Measurements from ENCODE around the gene ADORA2A.

ADORA2A gene

DNA sequence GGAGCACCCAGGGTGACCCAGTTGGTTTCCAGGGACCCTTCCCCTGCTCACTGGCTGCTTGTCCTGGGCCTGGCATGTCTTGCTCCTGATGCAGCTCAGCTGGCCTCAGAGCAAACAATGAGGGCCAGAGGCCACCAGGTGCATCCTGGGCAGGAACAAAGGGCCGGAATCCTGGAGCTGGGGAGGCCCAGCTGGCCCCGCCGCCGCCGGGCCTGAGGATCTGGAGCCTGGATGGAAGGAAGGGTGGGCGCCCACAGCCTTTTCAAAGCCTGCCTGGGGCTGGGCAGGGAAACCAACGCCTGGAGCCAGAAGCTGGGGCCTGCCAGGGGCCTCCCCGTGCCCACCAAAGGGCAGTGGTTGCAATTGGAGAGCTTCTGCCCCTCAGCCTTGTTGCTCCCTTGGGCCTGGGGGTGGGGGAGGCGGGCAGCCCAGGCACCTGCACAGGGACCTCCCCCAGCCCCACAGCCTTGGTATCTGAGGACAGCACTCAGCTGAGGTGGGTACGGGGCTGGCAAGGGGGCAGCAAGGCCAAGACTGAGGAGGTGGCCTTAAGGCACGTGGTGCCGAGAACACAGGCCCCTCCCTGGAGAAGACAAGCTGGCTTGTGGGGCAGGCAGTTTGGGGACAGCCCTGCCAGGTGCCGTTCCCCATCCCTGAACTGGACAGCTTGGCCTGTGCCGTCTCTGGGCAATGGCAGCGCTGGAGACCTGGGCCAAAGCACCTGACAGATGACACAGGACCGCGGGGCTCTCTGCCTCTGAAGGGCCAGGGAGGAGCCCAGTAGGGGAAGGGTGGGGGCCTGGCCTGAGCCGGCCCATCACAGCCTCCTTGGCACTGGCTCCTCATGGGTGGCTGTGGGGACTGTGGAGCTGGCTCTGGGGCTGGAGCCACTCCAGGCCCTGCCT lies 7.1 kb upstream of the ADORA2A start:
- DNase-seq = no peak
- peaks cover 0 to 11% (median 0%) of the 10 kb centered on the region in 5 experiments for H3K27me3 ChIP-seq (replicated peaks in 2 of 5; ENCODE audit: control insufficient read depth in 4 of 5, insufficient read depth in 5 of 5, low read length in 4 of 5)
- H3K27ac ChIP-seq (ENCODE audit: insufficient read depth in 1 of 2, low read depth in 1 of 2, low read length in 2 of 2, poor library complexity in 1 of 2, severe bottlenecking in 2 of 2) = no peak overlapping the region
- no peak overlapping the region for H3K4me3 ChIP-seq (ENCODE audit: control insufficient read depth in 1 of 7, extremely low read depth in 1 of 7, insufficient read depth in 4 of 7, low read depth in 2 of 7, low read length in 6 of 7)
- peaks cover 0 to 15% (median 9%) of the 10 kb centered on the region in 4 experiments for H3K4me1 ChIP-seq (ENCODE audit: control extremely low read depth in 1 of 4, control insufficient read depth in 4 of 4, insufficient read depth in 4 of 4, low read length in 3 of 4)
- CTCF ChIA-PET = interaction anchor here (1.0 to 11.0 kb wide), 12 partner anchors 9 to 112 kb away, joined by 3 to 109 read pairs (median 4); no protein-coding TSS in a partner anchor
- POLR2A ChIA-PET = no interaction called here
- WGBS (ENCODE audit: insufficient coverage) = 84% methylated on average over 16 of the region's 18 CpGs
- H3K36me3 ChIP-seq (ENCODE audit: control insufficient read depth in 4 of 4, insufficient read depth in 4 of 4, low read length in 3 of 4) = peaks cover 2 to 29% (median 18%) of the 10 kb centered on the region in 4 experiments
- H3K9me3 ChIP-seq (ENCODE audit: control extremely low read depth in 1 of 5, control insufficient read depth in 4 of 5, insufficient read depth in 2 of 5, low read depth in 1 of 5, low read length in 4 of 5) = no peaks in the 10 kb centered on the region

DNA sequence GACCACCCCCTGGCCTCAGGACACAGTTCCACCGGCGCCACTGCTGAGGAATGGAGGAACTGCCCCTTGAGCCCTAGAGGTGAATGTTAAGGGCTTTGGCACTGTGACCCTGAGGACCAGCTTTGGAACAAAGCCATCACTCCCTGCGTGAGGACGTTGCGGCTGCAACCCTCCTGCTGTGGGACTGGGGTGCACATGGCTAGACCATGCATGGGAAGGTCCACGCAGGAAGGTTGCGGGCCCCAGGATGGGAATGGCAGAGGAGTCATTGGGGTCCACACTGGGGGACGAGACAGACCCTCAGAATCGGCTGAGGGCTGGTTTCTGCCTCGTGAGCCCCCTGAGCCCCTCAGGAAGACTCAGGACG lies 6.4 kb upstream of the ADORA2A start:
- no peaks in the 10 kb centered on the region for H3K9me3 ChIP-seq (ENCODE audit: control extremely low read depth in 1 of 5, control insufficient read depth in 4 of 5, insufficient read depth in 2 of 5, low read depth in 1 of 5, low read length in 4 of 5)
- WGBS (ENCODE audit: insufficient coverage) = 91% methylated on average over 11 of the region's 11 CpGs
- POLR2A ChIA-PET = no interaction called here
- peaks cover 0 to 11% (median 0%) of the 10 kb centered on the region in 5 experiments for H3K27me3 ChIP-seq (replicated peaks in 2 of 5; ENCODE audit: control insufficient read depth in 4 of 5, insufficient read depth in 5 of 5, low read length in 4 of 5)
- no peak overlapping the region for H3K4me3 ChIP-seq (ENCODE audit: control insufficient read depth in 1 of 7, extremely low read depth in 1 of 7, insufficient read depth in 4 of 7, low read depth in 2 of 7, low read length in 6 of 7)
- CTCF ChIA-PET = interaction anchor here (1.0 to 11.0 kb wide), 17 partner anchors 10 to 112 kb away, joined by 3 to 109 read pairs (median 4); no protein-coding TSS in a partner anchor
- H3K4me1 ChIP-seq (ENCODE audit: control extremely low read depth in 1 of 4, control insufficient read depth in 4 of 4, insufficient read depth in 4 of 4, low read length in 3 of 4) = peaks cover 0 to 19% (median 11%) of the 10 kb centered on the region in 4 experiments
- peaks cover 0 to 23% (median 13%) of the 10 kb centered on the region in 4 experiments for H3K36me3 ChIP-seq (ENCODE audit: control insufficient read depth in 4 of 4, insufficient read depth in 4 of 4, low read length in 3 of 4)
- no peak for DNase-seq
- H3K27ac ChIP-seq (ENCODE audit: insufficient read depth in 1 of 2, low read depth in 1 of 2, low read length in 2 of 2, poor library complexity in 1 of 2, severe bottlenecking in 2 of 2) = no peak overlapping the region

DNA sequence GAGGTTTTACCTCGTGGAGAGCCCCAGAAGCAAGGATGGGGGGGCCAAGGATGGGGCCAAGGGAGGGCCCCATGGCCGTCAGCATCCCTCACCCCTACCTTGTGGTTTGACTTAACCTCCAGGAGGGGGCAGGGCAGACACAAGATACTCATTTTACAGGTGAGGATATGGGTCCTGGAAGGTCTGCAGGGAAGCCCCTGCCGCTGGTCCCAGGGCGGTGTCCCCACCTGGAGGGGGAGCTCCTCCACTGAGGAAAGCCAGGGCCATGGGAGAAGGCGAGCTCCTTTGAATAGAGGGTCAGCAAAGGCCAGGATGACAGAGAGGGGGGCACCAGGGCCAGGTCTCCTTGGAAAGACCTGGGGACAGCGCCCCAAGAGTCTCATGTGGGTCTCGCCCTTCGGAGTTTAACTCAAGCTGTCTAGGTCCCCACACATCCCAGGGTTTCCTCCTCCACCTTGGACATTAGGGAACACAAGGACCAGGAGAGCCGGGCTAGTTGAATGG lies 5.9 kb upstream of the ADORA2A start:
- 73% methylated on average over 8 of the region's 9 CpGs for WGBS (ENCODE audit: insufficient coverage)
- no peak overlapping the region for H3K4me3 ChIP-seq (ENCODE audit: control insufficient read depth in 1 of 7, extremely low read depth in 1 of 7, insufficient read depth in 4 of 7, low read depth in 2 of 7, low read length in 6 of 7)
- H3K9me3 ChIP-seq (ENCODE audit: control extremely low read depth in 1 of 5, control insufficient read depth in 4 of 5, insufficient read depth in 2 of 5, low read depth in 1 of 5, low read length in 4 of 5) = no peaks in the 10 kb centered on the region
- DNase-seq = no peak
- POLR2A ChIA-PET = no interaction called here
- H3K27me3 ChIP-seq (replicated peaks in 2 of 5; ENCODE audit: control insufficient read depth in 4 of 5, insufficient read depth in 5 of 5, low read length in 4 of 5) = peaks cover 0 to 11% (median 0%) of the 10 kb centered on the region in 5 experiments
- peaks cover 0 to 24% (median 16%) of the 10 kb centered on the region in 4 experiments for H3K4me1 ChIP-seq (ENCODE audit: control extremely low read depth in 1 of 4, control insufficient read depth in 4 of 4, insufficient read depth in 4 of 4, low read length in 3 of 4)
- CTCF ChIA-PET = interaction anchor here (0.8 to 11.0 kb wide), 21 partner anchors 9 to 111 kb away, joined by 3 to 109 read pairs (median 5); no protein-coding TSS in a partner anchor
- H3K36me3 ChIP-seq (ENCODE audit: control insufficient read depth in 4 of 4, insufficient read depth in 4 of 4, low read length in 3 of 4) = peaks cover 0 to 17% (median 8%) of the 10 kb centered on the region in 4 experiments
- H3K27ac ChIP-seq (ENCODE audit: insufficient read depth in 1 of 2, low read depth in 1 of 2, low read length in 2 of 2, poor library complexity in 1 of 2, severe bottlenecking in 2 of 2) = no peak overlapping the region

DNA sequence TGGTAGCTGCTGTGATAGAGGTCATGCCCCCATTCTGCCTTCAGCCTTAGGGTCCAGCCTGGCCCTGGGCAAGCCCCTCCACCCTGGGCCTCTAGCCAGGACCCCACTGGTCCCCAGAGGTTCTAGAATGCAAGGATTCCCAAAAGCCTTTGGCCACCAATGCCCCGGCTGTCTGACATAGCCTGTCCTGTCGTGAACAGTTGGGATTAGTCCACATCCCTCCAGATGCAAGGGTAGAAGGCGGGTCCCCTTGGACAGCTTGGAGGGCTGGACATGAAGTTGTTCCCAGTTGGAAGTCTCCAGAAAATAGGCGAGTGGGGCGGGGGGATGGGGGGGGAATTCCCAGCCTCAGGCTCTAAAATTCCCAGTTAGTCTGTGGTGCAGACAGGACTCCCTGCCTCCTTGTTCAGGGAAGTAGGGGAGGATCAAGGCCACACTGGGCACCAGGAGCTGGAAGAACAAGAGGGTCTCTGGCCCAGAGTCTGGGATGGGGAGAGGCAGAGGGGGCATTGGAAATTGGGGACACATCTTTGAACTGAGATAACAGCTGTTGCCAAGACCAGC lies 5.2 kb upstream of the ADORA2A start:
- no peaks in the 10 kb centered on the region for H3K9me3 ChIP-seq (ENCODE audit: control extremely low read depth in 1 of 5, control insufficient read depth in 4 of 5, insufficient read depth in 2 of 5, low read depth in 1 of 5, low read length in 4 of 5)
- peaks cover 0 to 12% (median 3%) of the 10 kb centered on the region in 4 experiments for H3K36me3 ChIP-seq (ENCODE audit: control insufficient read depth in 4 of 4, insufficient read depth in 4 of 4, low read length in 3 of 4)
- ChIA-PET POLR2A (interaction anchor here (0.6 kb wide), 1 partner anchor 76 kb away, joined by 3 read pairs; no protein-coding TSS in a partner anchor), CTCF (interaction anchor here (0.8 to 11.0 kb wide), 26 partner anchors 10 to 110 kb away, joined by 3 to 109 read pairs (median 5); no protein-coding TSS in a partner anchor)
- H3K4me1 ChIP-seq (ENCODE audit: control extremely low read depth in 1 of 4, control insufficient read depth in 4 of 4, insufficient read depth in 4 of 4, low read length in 3 of 4) = peaks cover 0 to 31% (median 23%) of the 10 kb centered on the region in 4 experiments
- 98% methylated on average over 5 of the region's 5 CpGs for WGBS (ENCODE audit: insufficient coverage)
- no peak overlapping the region for H3K27ac ChIP-seq (ENCODE audit: insufficient read depth in 1 of 2, low read depth in 1 of 2, low read length in 2 of 2, poor library complexity in 1 of 2, severe bottlenecking in 2 of 2)
- DNase-seq = no peak
- H3K27me3 ChIP-seq (replicated peaks in 2 of 5; ENCODE audit: control insufficient read depth in 4 of 5, insufficient read depth in 5 of 5, low read length in 4 of 5) = peaks cover 0 to 11% (median 0%) of the 10 kb centered on the region in 5 experiments
- no peak overlapping the region for H3K4me3 ChIP-seq (ENCODE audit: control insufficient read depth in 1 of 7, extremely low read depth in 1 of 7, insufficient read depth in 4 of 7, low read depth in 2 of 7, low read length in 6 of 7)

- POLR2A ChIA-PET = no interaction called here
- WGBS (ENCODE audit: insufficient coverage) = 2% methylated on average over 37 of the region's 56 CpGs
- peaks cover 0 to 11% (median 0%) of the 10 kb centered on the region in 5 experiments for H3K27me3 ChIP-seq (replicated peaks in 2 of 5; ENCODE audit: control insufficient read depth in 4 of 5, insufficient read depth in 5 of 5, low read length in 4 of 5)
Observed at GRCh38 chr22:24423519-24424000, 3.8 kb upstream of the ADORA2A start.

DNA sequence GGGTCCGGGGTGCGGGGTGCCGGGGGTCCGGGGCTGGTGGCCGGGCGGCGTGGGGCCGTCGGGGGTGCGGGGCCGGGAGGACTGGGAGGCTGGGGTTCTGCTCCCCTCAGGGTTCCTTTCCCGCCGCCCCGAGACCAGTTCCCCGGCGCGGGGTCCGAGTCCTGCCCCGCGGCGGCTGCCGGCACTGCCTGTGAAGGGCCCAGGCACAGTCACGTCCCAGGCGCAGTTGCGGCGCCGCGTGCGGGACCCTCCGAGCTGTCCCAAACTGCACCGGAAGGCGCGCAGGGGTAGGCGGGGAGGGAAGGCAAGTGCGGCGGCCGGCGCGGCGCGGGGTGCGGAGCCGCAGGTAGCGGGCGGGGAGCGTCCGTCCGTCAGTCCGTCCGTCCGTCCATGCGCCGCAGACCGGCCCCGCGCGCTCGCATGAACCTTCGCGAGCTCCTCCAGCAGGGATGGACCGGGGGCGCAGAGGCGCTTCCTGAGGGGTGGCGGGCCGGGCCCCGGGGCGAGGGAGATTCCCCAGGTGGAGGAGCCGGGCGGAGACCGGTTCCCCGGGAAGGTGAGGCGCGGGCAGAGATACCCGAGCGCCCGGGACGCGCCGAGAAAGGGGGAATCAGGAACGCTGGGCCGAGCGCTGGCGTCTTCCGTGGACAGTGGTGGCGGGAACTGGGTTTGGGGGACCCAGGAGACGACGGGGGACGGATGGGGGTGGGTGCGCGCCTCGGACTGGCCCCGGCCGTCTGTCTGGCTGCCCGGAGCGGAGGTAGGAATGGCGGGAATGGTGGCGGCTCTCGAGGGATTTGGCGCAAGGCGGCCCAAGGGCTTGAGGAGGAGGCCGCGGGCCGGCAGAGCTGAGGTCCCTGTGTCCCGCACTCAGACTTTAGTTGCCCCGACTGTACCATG lies 3.1 kb upstream of the ADORA2A start:
- Histone ChIP-seq H3K4me3 (ENCODE audit: control insufficient read depth in 1 of 7, extremely low read depth in 1 of 7, insufficient read depth in 4 of 7, low read depth in 2 of 7, low read length in 6 of 7) (peak overlapping the region; percentile 13 to 73 (median 56)), H3K4me1 (ENCODE audit: control extremely low read depth in 1 of 4, control insufficient read depth in 4 of 4, insufficient read depth in 4 of 4, low read length in 3 of 4) (peaks cover 3 to 52% (median 43%) of the 10 kb centered on the region in 4 experiments), H3K9me3 (ENCODE audit: control extremely low read depth in 1 of 5, control insufficient read depth in 4 of 5, insufficient read depth in 2 of 5, low read depth in 1 of 5, low read length in 4 of 5) (no peaks in the 10 kb centered on the region), H3K27ac (ENCODE audit: insufficient read depth in 1 of 2, low read depth in 1 of 2, low read length in 2 of 2, poor library complexity in 1 of 2, severe bottlenecking in 2 of 2) (no peak overlapping the region), H3K36me3 (ENCODE audit: control insufficient read depth in 4 of 4, insufficient read depth in 4 of 4, low read length in 3 of 4) (no peaks in the 10 kb centered on the region), H3K27me3 (replicated peaks in 2 of 5; ENCODE audit: control insufficient read depth in 4 of 5, insufficient read depth in 5 of 5, low read length in 4 of 5) (peaks cover 0 to 11% (median 0%) of the 10 kb centered on the region in 5 experiments)
- CTCF ChIA-PET = interaction anchor here (0.6 to 11.0 kb wide), 20 partner anchors 9 to 126 kb away, joined by 3 to 109 read pairs (median 6); no protein-coding TSS in a partner anchor
- WGBS (ENCODE audit: insufficient coverage) = 14% methylated on average over 60 of the region's 105 CpGs
- peak in 2 of 3 donors; percentile 51 to 56 for DNase-seq
- POLR2A ChIA-PET = interaction anchor here (0.6 kb wide), 1 partner anchor 86 kb away, joined by 3 read pairs; no protein-coding TSS in a partner anchor

More at GRCh38 chr22:24423519-24424000, 3.8 kb upstream of the ADORA2A start:
- no peak for DNase-seq
- CTCF ChIA-PET = interaction anchor here (1.0 to 11.0 kb wide), 21 partner anchors 8 to 101 kb away, joined by 3 to 109 read pairs (median 7); no protein-coding TSS in a partner anchor
- H3K36me3 ChIP-seq (ENCODE audit: control insufficient read depth in 4 of 4, insufficient read depth in 4 of 4, low read length in 3 of 4) = no peaks in the 10 kb centered on the region
- H3K4me1 ChIP-seq (ENCODE audit: control extremely low read depth in 1 of 4, control insufficient read depth in 4 of 4, insufficient read depth in 4 of 4, low read length in 3 of 4) = peaks cover 3 to 45% (median 37%) of the 10 kb centered on the region in 4 experiments
- H3K4me3 ChIP-seq (ENCODE audit: control insufficient read depth in 1 of 7, extremely low read depth in 1 of 7, insufficient read depth in 4 of 7, low read depth in 2 of 7, low read length in 6 of 7) = peak overlapping the region in 5 of 7 experiments; percentile 23 to 73 (median 63)
- H3K9me3 ChIP-seq (ENCODE audit: control extremely low read depth in 1 of 5, control insufficient read depth in 4 of 5, insufficient read depth in 2 of 5, low read depth in 1 of 5, low read length in 4 of 5) = no peaks in the 10 kb centered on the region
- no peak overlapping the region for H3K27ac ChIP-seq (ENCODE audit: insufficient read depth in 1 of 2, low read depth in 1 of 2, low read length in 2 of 2, poor library complexity in 1 of 2, severe bottlenecking in 2 of 2)

Data from common myeloid progenitor, CD34-positive (primary cell).